WTC11 (cell line): Measurements from ENCODE around the gene POLR2E. TPM values are rescaled to one million over a fixed set of nuclear protein-coding genes. Genes with fewer than 3 reads are reported as not detected.
A peak's percentile ranks its signal among the peaks of the same experiment; 100 is the strongest.

Source experiments
- ATAC-seq: fragments of 200-7000 bp; cut with Tn5 transposase; 2 replicates; pipeline ENCODE4 v1.10.0; 2021; ENCODE audit warnings: mild to moderate bottlenecking, moderate library complexity
- CTCF ChIA-PET: fragments of 300-600 bp; sonication (Branson Sonifier 250); formaldehyde crosslinking; loops from one replicate; lab custom pipeline; 2021; ENCODE audit warnings: antibody characterized with exemption; lab: Charles Lee
- POLR2A ChIA-PET: fragments of 350-600 bp; sonication (Branson Sonifier 250); formaldehyde crosslinking; loops from one replicate; lab custom pipeline; 2021; ENCODE audit warnings: antibody characterized with exemption; lab: Charles Lee
- DNase-seq: peaks from one replicate; pipeline ENCODE4 v3.0.0; 2021; ENCODE audit warnings: low spot score
- H3K27ac Mint-ChIP-seq: 2 replicates; pipeline ENCODE4 v1.8.0; 2021; ENCODE audit warnings: mixed read lengths
- H3K27me3 Mint-ChIP-seq: 2 replicates; pipeline ENCODE4 v1.8.0; 2021; ENCODE audit warnings: low read depth, mild to moderate bottlenecking, moderate library complexity, mixed read lengths
- H3K36me3 Mint-ChIP-seq: 2 replicates; pipeline ENCODE4 v1.8.0; 2021; ENCODE audit warnings: mixed read lengths
- H3K4me1 Mint-ChIP-seq: 2 replicates; pipeline ENCODE4 v1.8.0; 2022; ENCODE audit warnings: mixed read lengths
- H3K4me3 Mint-ChIP-seq: 2 replicates; pipeline ENCODE4 v1.8.0; 2021; ENCODE audit warnings: mild to moderate bottlenecking, moderate library complexity, mixed read lengths
- H3K9me3 Mint-ChIP-seq: 2 replicates; pipeline ENCODE4 v1.8.0; 2021; ENCODE audit warnings: mixed read lengths
- ATF1 ChIP-seq: sonication (generic); formaldehyde crosslinking; IDR thresholded peaks from 2 replicates; pipeline ENCODE4 v1.8.1; 2023; ENCODE audit warnings: mild to moderate bottlenecking, moderate library complexity, missing genetic modification reagents
- ESRRA ChIP-seq: sonication (generic); formaldehyde crosslinking; IDR thresholded peaks from 2 replicates; pipeline ENCODE4 v1.8.1; 2022; ENCODE audit warnings: mild to moderate bottlenecking, missing genetic modification reagents, borderline replicate concordance
- GTF2I ChIP-seq: fragments of 250-450 bp; sonication (Bioruptor Pico); conservative IDR thresholded peaks from 2 replicates; pipeline ENCODE4 v1.4.0; 2021; ENCODE audit warnings: mild to moderate bottlenecking
- HMGA2 ChIP-seq: fragments of 250-450 bp; sonication (Bioruptor Pico); IDR thresholded peaks from 2 replicates; pipeline ENCODE4 v1.4.0; 2021; ENCODE audit warnings: mild to moderate bottlenecking, moderate library complexity
- JAZF1 ChIP-seq: fragments of 250-450 bp; sonication (Bioruptor Pico); IDR thresholded peaks from 2 replicates; pipeline ENCODE4 v1.9.0; 2021; ENCODE audit warnings: moderate library complexity, mild to moderate bottlenecking, inconsistent platforms
- KAT7 ChIP-seq: sonication (generic); formaldehyde crosslinking; IDR thresholded peaks from 2 replicates; pipeline ENCODE4 v1.8.1; 2023; ENCODE audit warnings: missing genetic modification reagents, mild to moderate bottlenecking, borderline replicate concordance
- MXD4 ChIP-seq: fragments of 250-450 bp; sonication (Bioruptor Pico); IDR thresholded peaks from 2 replicates; pipeline ENCODE4 v1.8.0; 2021; ENCODE audit warnings: mild to moderate bottlenecking, moderate library complexity, borderline replicate concordance
- NFATC4 ChIP-seq: fragments of 250-450 bp; sonication (Bioruptor Pico); IDR thresholded peaks from 2 replicates; pipeline ENCODE4 v1.9.0; 2021; ENCODE audit warnings: mild to moderate bottlenecking
- NR3C1 ChIP-seq: sonication (generic); formaldehyde crosslinking; conservative IDR thresholded peaks from 2 replicates; pipeline ENCODE4 v1.8.1; 2023; ENCODE audit warnings: low read depth, mild to moderate bottlenecking, missing genetic modification reagents
- SMAD3 ChIP-seq: sonication (generic); formaldehyde crosslinking; IDR thresholded peaks from 2 replicates; pipeline ENCODE4 v1.8.0; 2022; ENCODE audit warnings: missing genetic modification reagents, mild to moderate bottlenecking, borderline replicate concordance
- SMAD4 ChIP-seq: sonication (generic); formaldehyde crosslinking; IDR thresholded peaks from 2 replicates; pipeline ENCODE4 v1.8.0; 2022; ENCODE audit warnings: mild to moderate bottlenecking, missing genetic modification reagents
- SP1 ChIP-seq: sonication (generic); formaldehyde crosslinking; conservative IDR thresholded peaks from 2 replicates; pipeline ENCODE4 v1.8.1; 2022; ENCODE audit warnings: missing genetic modification reagents
- TP53 ChIP-seq: sonication (generic); formaldehyde crosslinking; IDR thresholded peaks from 2 replicates; pipeline ENCODE4 v1.8.1; 2023; ENCODE audit warnings: mild to moderate bottlenecking, missing genetic modification reagents
- ZNF121 ChIP-seq: sonication (generic); formaldehyde crosslinking; IDR thresholded peaks from 2 replicates; pipeline ENCODE4 v1.8.0; 2023; ENCODE audit warnings: missing genetic modification reagents
- ZNF219 ChIP-seq: sonication (generic); formaldehyde crosslinking; IDR thresholded peaks from 2 replicates; pipeline ENCODE4 v1.8.0; 2023; ENCODE audit warnings: missing genetic modification reagents, mild to moderate bottlenecking, borderline replicate concordance
- ZNF671 ChIP-seq: fragments of 250-450 bp; sonication (Bioruptor Pico); IDR thresholded peaks from 2 replicates; pipeline ENCODE4 v1.8.0; 2021; ENCODE audit warnings: mild to moderate bottlenecking
- total RNA-seq: library from RNA; stranded (reverse); gene quantifications from 3 replicates; pipeline ENCODE4 v1.2.3, GENCODE V29; 2021
- TF ChIP-seq, protein P1 (sequence below): sonication (generic); formaldehyde crosslinking; IDR thresholded peaks from 2 replicates; pipeline ENCODE4 v1.8.1; 2023; ENCODE audit warnings: mild to moderate bottlenecking, missing genetic modification reagents, moderate library complexity
- TF ChIP-seq, protein P2 (sequence below): sonication (generic); formaldehyde crosslinking; conservative IDR thresholded peaks from 2 replicates; pipeline ENCODE4 v1.8.1; 2022; ENCODE audit warnings: mild to moderate bottlenecking, missing genetic modification reagents
- TF ChIP-seq, protein P3 (sequence below): fragments of 250-450 bp; sonication (Bioruptor Pico); IDR thresholded peaks from 2 replicates; pipeline ENCODE4 v1.8.0; 2021; ENCODE audit warnings: mild to moderate bottlenecking
- TF ChIP-seq, protein P4 (sequence below): sonication (generic); formaldehyde crosslinking; IDR thresholded peaks from 2 replicates; pipeline ENCODE4 v1.8.1; 2022; ENCODE audit warnings: mild to moderate bottlenecking, moderate library complexity, missing genetic modification reagents
- TF ChIP-seq, protein P5 (sequence below): sonication (generic); formaldehyde crosslinking; IDR thresholded peaks from 2 replicates; pipeline ENCODE4 v1.8.0; 2022; ENCODE audit warnings: mild to moderate bottlenecking, missing genetic modification reagents
- TF ChIP-seq, protein P6 (sequence below): fragments of 250-450 bp; sonication (Bioruptor Pico); conservative IDR thresholded peaks from 2 replicates; pipeline ENCODE4 v1.9.0; 2021; ENCODE audit warnings: mild to moderate bottlenecking
- TF ChIP-seq, protein P7 (sequence below): sonication (generic); formaldehyde crosslinking; IDR thresholded peaks from 2 replicates; pipeline ENCODE4 v1.8.0; 2022; ENCODE audit warnings: mild to moderate bottlenecking, missing genetic modification reagents

The POLR2E gene
- total RNA-seq, 1 experiment from 2014 or later: 275 TPM

DNA sequence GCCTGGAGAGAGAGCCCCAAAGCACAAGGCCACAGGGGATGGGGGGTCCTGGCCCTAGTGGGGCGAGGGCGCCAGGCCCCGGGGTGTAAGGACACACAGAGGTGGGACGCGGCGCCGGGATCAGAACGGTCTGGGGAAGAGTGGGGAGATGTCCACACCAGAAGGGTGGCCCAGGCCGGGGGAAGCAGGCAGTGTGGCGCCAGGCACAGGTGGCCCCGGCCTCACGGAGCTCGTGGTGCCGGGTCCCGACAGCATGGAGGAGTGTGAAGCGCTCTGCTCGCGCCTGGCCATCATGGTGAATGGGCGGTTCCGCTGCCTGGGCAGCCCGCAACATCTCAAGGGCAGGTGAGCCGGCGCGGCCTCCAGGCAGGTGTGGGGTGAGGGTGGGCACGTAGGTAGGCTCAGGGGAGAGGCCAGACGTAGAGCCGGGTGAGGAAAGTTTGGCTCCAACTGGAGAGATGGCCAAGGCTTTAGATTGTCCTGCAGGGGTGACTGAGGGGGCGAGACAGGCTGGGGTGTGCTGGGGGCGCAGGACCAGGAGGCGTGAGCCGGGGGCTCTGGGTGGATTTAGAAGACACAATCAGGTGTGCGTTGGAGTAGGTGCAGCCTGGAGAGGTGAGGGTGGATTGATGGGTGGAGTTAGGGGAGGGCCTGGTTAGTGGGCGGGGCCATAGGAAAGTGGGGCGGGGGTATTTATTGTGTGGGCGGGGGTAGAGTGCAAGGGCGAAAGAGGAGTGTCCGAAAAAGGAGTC, 31.1 kb downstream of the POLR2E start:
- peak; percentile 48 for ATAC-seq

DNA sequence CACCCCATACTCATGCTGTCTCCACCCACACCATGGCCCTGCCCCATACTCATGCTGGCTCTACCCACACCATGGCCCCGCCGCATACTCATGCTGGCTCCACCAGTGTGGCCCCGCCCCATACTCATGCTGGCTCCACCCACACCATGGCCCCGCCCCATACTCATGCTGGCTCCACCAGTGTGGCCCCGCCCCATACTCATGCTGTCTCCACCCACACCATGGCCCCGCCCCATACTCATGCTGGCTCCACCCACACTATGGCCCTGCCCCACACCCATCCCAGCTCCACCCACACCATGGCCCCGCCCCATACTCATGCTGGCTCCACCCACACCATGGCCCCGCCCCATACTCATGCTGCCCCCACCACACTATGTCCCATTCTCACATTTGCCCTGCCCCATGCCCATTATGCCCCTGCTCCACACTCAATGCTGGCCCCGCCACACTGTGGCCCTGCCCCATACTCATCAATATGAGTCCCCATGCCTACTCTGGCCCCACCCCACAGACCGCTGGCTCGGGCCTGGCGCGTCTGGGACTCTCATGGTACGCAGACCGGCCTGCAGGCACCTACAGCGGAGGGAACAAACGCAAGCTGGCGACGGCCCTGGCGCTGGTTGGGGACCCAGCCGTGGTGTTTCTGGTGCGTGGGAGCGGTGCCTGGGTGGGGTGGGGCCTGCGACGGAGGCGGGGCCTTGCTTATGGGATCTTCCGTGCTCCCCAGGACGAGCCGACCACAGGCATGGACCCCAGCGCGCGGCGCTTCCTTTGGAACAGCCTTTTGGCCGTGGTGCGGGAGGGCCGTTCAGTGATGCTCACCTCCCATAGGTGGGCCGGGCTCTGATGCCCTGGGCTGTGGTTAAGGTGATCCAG, 31.9 kb downstream of the POLR2E start:
- ChIA-PET POLR2A (interaction anchor here (1.9 to 2.1 kb wide), 2 partner anchors 36 to 206 kb away, joined by 6 to 9 read pairs; partner anchors contain the start of genes CIRBP and CNN2), CTCF (interaction anchor here (1.2 to 7.5 kb wide), 4 partner anchors 18 to 151 kb away, joined by 4 to 109 read pairs (median 16); partner anchors contain the start of gene ABCA7)
- no peak overlapping the region; the same call in 1 of the 2 replicates for H3K27ac Mint-ChIP-seq
- TF ChIP-seq SP1 (CRISPR knock-in tag): no peak
- no peak for TF ChIP-seq GTF2I
- no peak for TF ChIP-seq ZNF671 (CRISPR knock-in tag)
- TF ChIP-seq, protein P1, sequence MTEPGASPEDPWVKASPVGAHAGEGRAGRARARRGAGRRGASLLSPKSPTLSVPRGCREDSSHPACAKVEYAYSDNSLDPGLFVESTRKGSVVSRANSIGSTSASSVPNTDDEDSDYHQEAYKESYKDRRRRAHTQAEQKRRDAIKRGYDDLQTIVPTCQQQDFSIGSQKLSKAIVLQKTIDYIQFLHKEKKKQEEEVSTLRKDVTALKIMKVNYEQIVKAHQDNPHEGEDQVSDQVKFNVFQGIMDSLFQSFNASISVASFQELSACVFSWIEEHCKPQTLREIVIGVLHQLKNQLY (CRISPR knock-in tag): no peak
- no peak for TF ChIP-seq ESRRA (CRISPR knock-in tag)
- TF ChIP-seq HMGA2 (CRISPR knock-in tag): no peak
- TF ChIP-seq, protein P2, sequence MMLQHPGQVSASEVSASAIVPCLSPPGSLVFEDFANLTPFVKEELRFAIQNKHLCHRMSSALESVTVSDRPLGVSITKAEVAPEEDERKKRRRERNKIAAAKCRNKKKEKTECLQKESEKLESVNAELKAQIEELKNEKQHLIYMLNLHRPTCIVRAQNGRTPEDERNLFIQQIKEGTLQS (CRISPR knock-in tag): no peak
- TF ChIP-seq, protein P3, sequence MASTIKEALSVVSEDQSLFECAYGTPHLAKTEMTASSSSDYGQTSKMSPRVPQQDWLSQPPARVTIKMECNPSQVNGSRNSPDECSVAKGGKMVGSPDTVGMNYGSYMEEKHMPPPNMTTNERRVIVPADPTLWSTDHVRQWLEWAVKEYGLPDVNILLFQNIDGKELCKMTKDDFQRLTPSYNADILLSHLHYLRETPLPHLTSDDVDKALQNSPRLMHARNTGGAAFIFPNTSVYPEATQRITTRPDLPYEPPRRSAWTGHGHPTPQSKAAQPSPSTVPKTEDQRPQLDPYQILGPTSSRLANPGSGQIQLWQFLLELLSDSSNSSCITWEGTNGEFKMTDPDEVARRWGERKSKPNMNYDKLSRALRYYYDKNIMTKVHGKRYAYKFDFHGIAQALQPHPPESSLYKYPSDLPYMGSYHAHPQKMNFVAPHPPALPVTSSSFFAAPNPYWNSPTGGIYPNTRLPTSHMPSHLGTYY (CRISPR knock-in tag): no peak
- no peak for TF ChIP-seq JAZF1 (CRISPR knock-in tag)
- TF ChIP-seq, protein P4, sequence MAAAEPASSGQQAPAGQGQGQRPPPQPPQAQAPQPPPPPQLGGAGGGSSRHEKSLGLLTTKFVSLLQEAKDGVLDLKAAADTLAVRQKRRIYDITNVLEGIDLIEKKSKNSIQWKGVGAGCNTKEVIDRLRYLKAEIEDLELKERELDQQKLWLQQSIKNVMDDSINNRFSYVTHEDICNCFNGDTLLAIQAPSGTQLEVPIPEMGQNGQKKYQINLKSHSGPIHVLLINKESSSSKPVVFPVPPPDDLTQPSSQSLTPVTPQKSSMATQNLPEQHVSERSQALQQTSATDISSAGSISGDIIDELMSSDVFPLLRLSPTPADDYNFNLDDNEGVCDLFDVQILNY (CRISPR knock-in tag): no peak
- TF ChIP-seq ZNF121: no peak
- TF ChIP-seq, protein P5, sequence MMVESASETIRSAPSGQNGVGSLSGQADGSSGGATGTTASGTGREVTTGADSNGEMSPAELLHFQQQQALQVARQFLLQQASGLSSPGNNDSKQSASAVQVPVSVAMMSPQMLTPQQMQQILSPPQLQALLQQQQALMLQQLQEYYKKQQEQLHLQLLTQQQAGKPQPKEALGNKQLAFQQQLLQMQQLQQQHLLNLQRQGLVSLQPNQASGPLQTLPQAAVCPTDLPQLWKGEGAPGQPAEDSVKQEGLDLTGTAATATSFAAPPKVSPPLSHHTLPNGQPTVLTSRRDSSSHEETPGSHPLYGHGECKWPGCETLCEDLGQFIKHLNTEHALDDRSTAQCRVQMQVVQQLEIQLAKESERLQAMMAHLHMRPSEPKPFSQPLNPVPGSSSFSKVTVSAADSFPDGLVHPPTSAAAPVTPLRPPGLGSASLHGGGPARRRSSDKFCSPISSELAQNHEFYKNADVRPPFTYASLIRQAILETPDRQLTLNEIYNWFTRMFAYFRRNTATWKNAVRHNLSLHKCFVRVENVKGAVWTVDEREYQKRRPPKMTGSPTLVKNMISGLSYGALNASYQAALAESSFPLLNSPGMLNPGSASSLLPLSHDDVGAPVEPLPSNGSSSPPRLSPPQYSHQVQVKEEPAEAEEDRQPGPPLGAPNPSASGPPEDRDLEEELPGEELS (CRISPR knock-in tag): no peak
- no peak for TF ChIP-seq TP53
- no peak for TF ChIP-seq MXD4
- no peak for TF ChIP-seq NFATC4 (CRISPR knock-in tag)
- TF ChIP-seq, protein P6, sequence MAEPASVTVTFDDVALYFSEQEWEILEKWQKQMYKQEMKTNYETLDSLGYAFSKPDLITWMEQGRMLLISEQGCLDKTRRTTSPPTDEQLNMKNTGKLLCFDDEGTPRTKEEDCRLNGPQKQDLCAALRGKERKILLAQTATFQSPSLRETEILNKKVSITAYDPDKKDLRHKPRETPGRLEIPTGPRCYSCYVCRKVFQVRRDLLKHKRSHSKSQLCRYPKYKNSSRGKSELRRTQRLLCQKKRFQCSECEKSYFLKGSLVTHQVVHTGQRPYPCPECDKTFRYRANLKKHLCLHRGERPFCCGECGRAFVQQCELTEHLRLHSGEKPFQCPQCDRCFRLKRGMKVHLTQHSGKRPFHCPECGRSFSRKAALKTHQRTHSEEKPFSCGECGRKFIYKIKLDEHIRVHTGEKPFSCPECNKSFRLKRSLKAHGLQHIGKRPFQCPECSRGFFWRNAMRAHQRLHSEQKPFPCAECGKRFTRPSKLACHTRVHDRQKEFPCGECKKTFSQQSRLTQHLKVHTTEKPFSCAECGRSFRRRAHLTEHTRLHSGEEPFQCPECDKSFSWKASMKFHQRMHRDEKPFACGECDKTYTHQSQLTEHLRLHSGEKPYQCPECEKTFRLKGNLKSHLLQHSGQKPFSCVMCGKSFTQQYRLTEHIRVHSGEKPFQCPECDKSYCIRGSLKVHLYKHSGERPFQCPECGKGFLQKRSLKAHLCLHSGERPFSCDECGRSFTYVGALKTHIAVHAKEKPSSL (CRISPR knock-in tag): no peak
- TF ChIP-seq, protein P7, sequence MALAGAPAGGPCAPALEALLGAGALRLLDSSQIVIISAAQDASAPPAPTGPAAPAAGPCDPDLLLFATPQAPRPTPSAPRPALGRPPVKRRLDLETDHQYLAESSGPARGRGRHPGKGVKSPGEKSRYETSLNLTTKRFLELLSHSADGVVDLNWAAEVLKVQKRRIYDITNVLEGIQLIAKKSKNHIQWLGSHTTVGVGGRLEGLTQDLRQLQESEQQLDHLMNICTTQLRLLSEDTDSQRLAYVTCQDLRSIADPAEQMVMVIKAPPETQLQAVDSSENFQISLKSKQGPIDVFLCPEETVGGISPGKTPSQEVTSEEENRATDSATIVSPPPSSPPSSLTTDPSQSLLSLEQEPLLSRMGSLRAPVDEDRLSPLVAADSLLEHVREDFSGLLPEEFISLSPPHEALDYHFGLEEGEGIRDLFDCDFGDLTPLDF: no peak
- no peak for TF ChIP-seq KAT7
- TF ChIP-seq NR3C1 (CRISPR knock-in tag): no peak
- H3K4me1 Mint-ChIP-seq: peaks cover 15% of the 10 kb centered on the region
- H3K27me3 Mint-ChIP-seq: peaks cover 19% of the 10 kb centered on the region
- peak overlapping the region; percentile 65 for H3K4me3 Mint-ChIP-seq
- ATAC-seq (no peak), DNase-seq (peak; percentile 83)
- peaks cover 7% of the 10 kb centered on the region; the same call in 1 of the 2 replicates for H3K9me3 Mint-ChIP-seq
- peaks cover 11% of the 10 kb centered on the region for H3K36me3 Mint-ChIP-seq

More for the DNA sequence above, 31.1 kb downstream of the POLR2E start:
- Mint-ChIP-seq H3K36me3 (peaks cover 7% of the 10 kb centered on the region), H3K27me3 (peaks cover 26% of the 10 kb centered on the region), H3K4me1 (peaks cover 17% of the 10 kb centered on the region), H3K27ac (no peak overlapping the region; the same call in 1 of the 2 replicates)
- CTCF ChIA-PET: interaction anchor here (0.6 to 7.5 kb wide), 29 partner anchors 8 to 205 kb away, joined by 3 to 109 read pairs (median 6); partner anchors contain the start of genes ABCA7, ATP5F1D, CIRBP and CNN2
- POLR2A ChIA-PET: interaction anchor here (0.5 to 2.1 kb wide), 8 partner anchors 12 to 276 kb away, joined by 3 to 9 read pairs (median 4); partner anchors contain the start of genes CIRBP and CNN2
- DNase-seq: peak; percentile 74
- no peak for TF ChIP-seq GTF2I
- no peak for TF ChIP-seq SMAD4
- TF ChIP-seq SMAD3: no peak
- TF ChIP-seq ATF1 (CRISPR knock-in tag): no peak
- no peak for TF ChIP-seq ZNF219 (CRISPR knock-in tag)
- TF ChIP-seq, all 79 proteins: peak for 0
- 0 out of 2 replicates have a peak, but pooled peaks cover 4% of the 10 kb centered on the region for H3K9me3 Mint-ChIP-seq
- peak overlapping the region; percentile 65 for H3K4me3 Mint-ChIP-seq
